HG03103 (cell line): Measurements from ENCODE around the gene LRRC38.
A peak's percentile ranks its signal among the peaks of the same experiment; 100 is the strongest.

Experiments used
- ATAC-seq: cut with Tn5 transposase; IDR thresholded peaks from one replicate; pipeline ENCODE4 v1.9.1; 2021; ENCODE audit warnings: low read depth; ENCODE audit not compliant: unreplicated experiment

Gene LRRC38

GRCh38 chr1:13520985-13521384 lies 7.2 kb upstream of the LRRC38 start:
- no peak for ATAC-seq

- ATAC-seq: no peak
These were observed 3.5 kb upstream of the LRRC38 start for GRCh38 chr1:13517193-13517812.

GRCh38 chr1:13516606-13517005 lies 2.8 kb upstream of the LRRC38 start:
- no peak for ATAC-seq

GRCh38 chr1:13514821-13515220 lies 1.0 kb upstream of the LRRC38 start:
- ATAC-seq: no peak

GRCh38 chr1:13513063-13513894 lies 524 bp downstream of the LRRC38 start:
- no peak for ATAC-seq

- no peak for ATAC-seq
These were observed 1.3 kb downstream of the LRRC38 start for GRCh38 chr1:13512472-13512871.

- ATAC-seq: no peak
These were observed 3.3 kb downstream of the LRRC38 start for GRCh38 chr1:13510499-13510898.

- ATAC-seq: no peak
These were observed 6.7 kb downstream of the LRRC38 start for GRCh38 chr1:13507075-13507474.

- ATAC-seq: no peak
These were observed 8.8 kb downstream of the LRRC38 start for GRCh38 chr1:13505020-13505419.

GRCh38 chr1:13500806-13501205 lies 13.0 kb downstream of the LRRC38 start:
- ATAC-seq: no peak

GRCh38 chr1:13499422-13499821 lies 14.4 kb downstream of the LRRC38 start:
- no peak for ATAC-seq

GRCh38 chr1:13498553-13498952 lies 15.2 kb downstream of the LRRC38 start:
- ATAC-seq: no peak

GRCh38 chr1:13495186-13495585 lies 18.6 kb downstream of the LRRC38 start:
- no peak for ATAC-seq

- no peak for ATAC-seq
These were observed 19.1 kb downstream of the LRRC38 start for GRCh38 chr1:13494712-13495111.

GRCh38 chr1:13494025-13494424 lies 19.8 kb downstream of the LRRC38 start:
- ATAC-seq: peak; percentile 73

GRCh38 chr1:13492711-13493110 lies 21.1 kb downstream of the LRRC38 start:
- ATAC-seq: no peak

- ATAC-seq: no peak
These were observed 25.8 kb downstream of the LRRC38 start for GRCh38 chr1:13487957-13488356.

- ATAC-seq: no peak
These were observed 26.5 kb downstream of the LRRC38 start for GRCh38 chr1:13487143-13487868.

- no peak for ATAC-seq
These were observed 29.9 kb downstream of the LRRC38 start for GRCh38 chr1:13483946-13484345.

- no peak for ATAC-seq
These were observed 31.2 kb downstream of the LRRC38 start for GRCh38 chr1:13482600-13482999.

- ATAC-seq: no peak
These were observed 34.5 kb downstream of the LRRC38 start for GRCh38 chr1:13479171-13479856.
